PC-3 (cell line): ENCODE results near the gene SOX5.

Experiments
- EZH2 ChIP-seq: fragments of 300-600 bp; sonication (generic); IDR thresholded peaks from one replicate; pipeline ENCODE4 v1.6.1; 2017; ENCODE audit warnings: antibody characterized with exemption, mild to moderate bottlenecking, low read length; ENCODE audit not compliant: unreplicated experiment
- EZH2phosphoT487 ChIP-seq: fragments of 300-600 bp; sonication (generic); IDR thresholded peaks from 2 replicates; pipeline ENCODE4 v1.6.1; 2018; ENCODE audit warnings: mild to moderate bottlenecking, antibody characterized with exemption, low read length, borderline replicate concordance
- TF ChIP-seq, protein P1 (sequence below): fragments of 300-600 bp; sonication (generic); conservative IDR thresholded peaks from 2 replicates; pipeline ENCODE4 v1.5.1; 2017; ENCODE audit warnings: antibody characterized with exemption, low read depth, mild to moderate bottlenecking, low read length

DNA sequence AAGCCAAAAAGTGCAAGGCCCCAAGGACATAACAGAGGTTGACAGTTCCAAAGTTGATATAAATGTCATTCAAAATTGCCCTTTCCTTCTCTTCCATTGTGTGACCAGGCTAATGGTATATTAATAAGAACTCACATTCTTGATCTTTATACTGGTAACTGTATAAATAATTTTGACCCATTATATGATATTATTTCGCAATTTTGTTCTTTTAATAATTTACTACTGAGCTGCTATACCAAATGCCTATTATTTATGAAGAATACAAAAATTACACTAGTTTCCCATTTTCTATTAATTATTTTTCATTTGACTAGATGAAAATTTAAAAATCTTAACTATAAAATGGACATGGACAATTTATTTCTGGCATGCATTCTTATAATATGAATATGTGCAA is 370.2 kb downstream of the SOX5 start:
- TF ChIP-seq, protein P1, sequence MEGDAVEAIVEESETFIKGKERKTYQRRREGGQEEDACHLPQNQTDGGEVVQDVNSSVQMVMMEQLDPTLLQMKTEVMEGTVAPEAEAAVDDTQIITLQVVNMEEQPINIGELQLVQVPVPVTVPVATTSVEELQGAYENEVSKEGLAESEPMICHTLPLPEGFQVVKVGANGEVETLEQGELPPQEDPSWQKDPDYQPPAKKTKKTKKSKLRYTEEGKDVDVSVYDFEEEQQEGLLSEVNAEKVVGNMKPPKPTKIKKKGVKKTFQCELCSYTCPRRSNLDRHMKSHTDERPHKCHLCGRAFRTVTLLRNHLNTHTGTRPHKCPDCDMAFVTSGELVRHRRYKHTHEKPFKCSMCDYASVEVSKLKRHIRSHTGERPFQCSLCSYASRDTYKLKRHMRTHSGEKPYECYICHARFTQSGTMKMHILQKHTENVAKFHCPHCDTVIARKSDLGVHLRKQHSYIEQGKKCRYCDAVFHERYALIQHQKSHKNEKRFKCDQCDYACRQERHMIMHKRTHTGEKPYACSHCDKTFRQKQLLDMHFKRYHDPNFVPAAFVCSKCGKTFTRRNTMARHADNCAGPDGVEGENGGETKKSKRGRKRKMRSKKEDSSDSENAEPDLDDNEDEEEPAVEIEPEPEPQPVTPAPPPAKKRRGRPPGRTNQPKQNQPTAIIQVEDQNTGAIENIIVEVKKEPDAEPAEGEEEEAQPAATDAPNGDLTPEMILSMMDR = no peak
- TF ChIP-seq EZH2phosphoT487 (no peak), EZH2 (no peak)
